Central memory CD8-positive, alpha-beta T cell (primary cell): ENCODE measurements around the gene DDX1.
A peak's percentile ranks its signal among the peaks of the same experiment; 100 is the strongest.

Experiments
- ATAC-seq: fragments of 150-1000 bp; cut with Tn5 transposase; replicated peaks from 2 replicates; pipeline ENCODE4 v1.10.0; 2022; ENCODE audit warnings: mild to moderate bottlenecking, moderate FRiP score, moderate number of reproducible peaks; ENCODE audit not compliant: poor library complexity, severe bottlenecking; ENCODE audit errors: extremely low read depth
- DNase-seq, 2 donors: peaks; one replicate each; pipeline ENCODE4 v3.0.0; 2021; ENCODE audit warnings: low spot score in 2 of 2
- H3K27ac Mint-ChIP-seq: one replicate; pipeline ENCODE4 v1.8.0; 2022; ENCODE audit warnings: low read depth, mild to moderate bottlenecking, moderate library complexity, mixed read lengths
- H3K27me3 Mint-ChIP-seq: one replicate; pipeline ENCODE4 v1.8.0; 2022; ENCODE audit warnings: mixed read lengths
- H3K36me3 Mint-ChIP-seq: one replicate; pipeline ENCODE4 v1.8.0; 2022; ENCODE audit warnings: mild to moderate bottlenecking, moderate library complexity, mixed read lengths; ENCODE audit not compliant: insufficient read depth
- H3K4me1 Mint-ChIP-seq: one replicate; pipeline ENCODE4 v1.8.0; 2022; ENCODE audit warnings: mixed read lengths
- H3K4me3 Mint-ChIP-seq: one replicate; pipeline ENCODE4 v1.8.0; 2022; ENCODE audit warnings: mild to moderate bottlenecking, moderate library complexity, mixed read lengths
- H3K9me3 Mint-ChIP-seq: one replicate; pipeline ENCODE4 v1.8.0; 2022; ENCODE audit warnings: mixed read lengths

The DDX1 gene

DNA sequence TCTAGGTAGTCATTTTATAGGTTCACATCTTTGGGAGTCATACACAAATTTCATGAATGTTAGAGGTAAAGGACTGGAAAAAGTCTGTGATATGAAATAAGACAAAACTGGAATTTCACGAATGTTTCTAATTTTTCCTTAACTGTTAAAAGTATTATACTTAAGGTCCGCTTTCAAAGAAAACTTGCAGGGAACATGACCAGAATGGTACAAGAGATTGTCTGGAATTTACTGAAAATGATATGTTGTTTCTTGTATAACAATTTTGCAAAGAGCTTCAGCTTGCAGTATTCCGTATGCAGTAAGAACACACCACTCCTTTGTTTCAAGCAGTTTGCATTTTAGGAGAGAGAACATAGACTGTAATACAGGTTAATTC is 1.6 kb downstream of the DDX1 start:
- Mint-ChIP-seq H3K4me3 (peak overlapping the region; percentile 96), H3K27ac (peak overlapping the region; percentile 92)

DNA sequence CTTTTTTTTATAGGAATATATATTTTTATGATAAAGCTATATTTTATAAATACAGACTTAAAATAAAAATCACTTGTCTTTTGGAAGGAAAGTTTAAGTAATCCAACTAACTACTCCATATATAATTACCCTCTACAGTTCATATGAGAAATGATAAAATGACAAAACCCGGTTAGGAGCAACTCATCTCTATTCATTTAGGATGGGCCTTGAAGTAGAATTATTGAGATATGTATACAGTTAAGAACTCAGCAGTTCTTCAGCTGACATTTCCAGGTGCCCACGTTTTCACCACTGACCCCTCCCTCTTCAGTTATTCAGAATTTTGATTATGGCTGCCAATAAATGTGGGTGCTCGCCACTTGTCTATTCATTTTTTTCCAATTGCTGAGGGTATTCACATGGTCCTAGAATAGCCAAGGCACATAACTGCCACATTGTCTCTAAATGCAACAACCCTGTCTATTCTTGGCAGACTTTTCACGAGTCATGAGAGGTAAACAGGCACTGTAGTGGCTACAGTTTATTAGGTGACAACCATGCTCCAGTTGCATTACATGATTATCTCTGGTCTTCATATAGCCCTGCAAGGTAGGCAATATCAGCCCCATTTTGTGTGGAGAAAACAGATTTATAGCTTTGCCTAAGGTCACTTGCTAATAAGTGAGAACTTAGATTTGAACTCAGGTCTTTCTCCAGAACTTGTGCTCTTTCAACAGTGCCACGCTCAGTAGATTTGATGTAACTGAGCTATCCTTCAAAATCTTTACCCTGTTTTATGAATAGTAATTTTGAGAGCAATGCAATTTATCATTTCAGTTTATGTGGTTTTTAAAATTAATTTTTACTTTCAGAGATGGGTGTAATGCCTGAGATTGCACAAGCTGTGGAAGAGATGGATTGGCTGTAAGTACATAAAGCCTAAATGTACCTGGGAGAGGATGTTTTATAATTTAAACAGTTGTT is 2.9 kb downstream of the DDX1 start:
- Mint-ChIP-seq H3K27me3 (no peaks in the 10 kb centered on the region), H3K9me3 (no peaks in the 10 kb centered on the region), H3K36me3 (peaks cover 46% of the 10 kb centered on the region), H3K4me1 (peaks cover 27% of the 10 kb centered on the region), H3K4me3 (no peak overlapping the region), H3K27ac (no peak overlapping the region)
- ATAC-seq (no peak), DNase-seq (no peak)

More for the DNA sequence above, 1.6 kb downstream of the DDX1 start:
- no peaks in the 10 kb centered on the region for H3K27me3 Mint-ChIP-seq
- ATAC-seq (no peak), DNase-seq (no peak)
- peaks cover 37% of the 10 kb centered on the region for H3K36me3 Mint-ChIP-seq
- peaks cover 27% of the 10 kb centered on the region for H3K4me1 Mint-ChIP-seq
- no peaks in the 10 kb centered on the region for H3K9me3 Mint-ChIP-seq

DNA sequence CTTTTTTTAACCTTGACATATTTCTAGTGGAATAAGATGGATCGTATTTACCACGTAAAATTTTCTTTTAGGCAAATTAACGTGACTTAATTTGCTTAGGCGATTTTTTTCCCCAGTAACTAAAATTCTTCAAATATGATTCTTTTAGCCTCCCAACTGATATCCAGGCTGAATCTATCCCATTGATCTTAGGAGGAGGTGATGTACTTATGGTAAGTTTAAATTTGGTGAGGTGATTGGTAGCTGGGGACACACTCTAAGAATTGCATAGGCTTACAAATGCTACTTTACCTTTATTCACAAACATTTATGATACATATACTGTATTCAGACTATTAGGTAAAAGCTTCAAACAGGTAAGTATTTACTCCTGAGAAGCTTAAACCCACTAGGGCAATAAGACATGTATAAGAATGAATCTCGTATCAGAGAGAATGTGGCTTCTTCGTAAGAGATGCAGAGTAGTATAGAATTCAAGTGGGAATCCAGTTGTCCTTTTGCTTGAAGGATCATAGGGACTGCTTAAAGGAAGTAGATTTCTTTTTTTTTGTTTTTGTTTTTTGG is 3.8 kb downstream of the DDX1 start:
- Mint-ChIP-seq H3K36me3 (peaks cover 53% of the 10 kb centered on the region), H3K9me3 (no peaks in the 10 kb centered on the region), H3K4me1 (peaks cover 27% of the 10 kb centered on the region), H3K27ac (peak overlapping the region; percentile 63), H3K27me3 (no peaks in the 10 kb centered on the region), H3K4me3 (no peak overlapping the region)
- DNase-seq (no peak), ATAC-seq (no peak)

DNA sequence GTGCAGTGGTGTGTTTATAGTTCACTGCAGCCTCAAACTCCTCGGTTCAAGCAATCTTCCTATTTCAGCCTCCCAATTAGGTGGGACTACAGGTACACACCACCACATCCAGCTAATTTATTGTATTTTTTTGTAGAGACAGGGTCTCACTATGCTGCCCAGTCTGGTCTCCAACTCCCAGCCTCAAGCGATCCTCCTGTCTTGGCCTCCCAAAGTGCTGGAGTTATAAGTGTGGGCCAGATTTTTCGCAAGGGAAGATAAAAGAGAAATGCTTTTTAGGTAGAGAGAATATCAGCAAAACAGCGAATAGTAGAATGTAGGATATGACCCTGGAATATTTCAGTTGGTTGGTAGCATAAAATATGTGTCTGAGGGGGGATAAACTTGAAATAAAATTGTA is 4.3 kb downstream of the DDX1 start:
- ATAC-seq, result no peak
- H3K27me3 Mint-ChIP-seq, result no peaks in the 10 kb centered on the region
- H3K9me3 Mint-ChIP-seq, result no peaks in the 10 kb centered on the region
- H3K4me1 Mint-ChIP-seq, result peaks cover 26% of the 10 kb centered on the region
- H3K36me3 Mint-ChIP-seq, result peaks cover 58% of the 10 kb centered on the region
- DNase-seq, result no peak
- peak overlapping the region; percentile 63 for H3K27ac Mint-ChIP-seq
- H3K4me3 Mint-ChIP-seq, result no peak overlapping the region

DNA sequence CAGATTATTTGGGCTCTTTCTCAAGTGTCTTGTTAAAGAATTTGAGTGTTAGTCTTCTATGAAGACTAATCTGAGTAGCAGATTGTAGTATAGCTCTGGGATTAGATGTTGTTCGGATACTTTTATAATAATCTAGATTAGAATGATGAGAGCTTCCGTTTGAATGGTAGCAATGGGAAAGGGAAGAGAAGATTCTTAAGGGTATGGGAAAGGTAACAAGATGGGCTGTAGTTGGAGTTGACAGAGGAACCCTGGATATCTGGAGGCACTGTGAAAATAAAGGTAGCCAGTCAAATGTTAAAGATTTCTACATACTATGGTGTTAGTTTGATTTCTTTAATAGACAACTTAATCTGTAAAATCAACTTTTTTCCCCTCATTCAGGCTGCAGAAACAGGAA is 4.7 kb downstream of the DDX1 start:
- ATAC-seq, result no peak
- no peak for DNase-seq
- Mint-ChIP-seq H3K9me3 (no peaks in the 10 kb centered on the region), H3K4me3 (no peak overlapping the region), H3K27ac (no peak overlapping the region), H3K27me3 (no peaks in the 10 kb centered on the region), H3K36me3 (peaks cover 61% of the 10 kb centered on the region), H3K4me1 (peaks cover 22% of the 10 kb centered on the region)

DNA sequence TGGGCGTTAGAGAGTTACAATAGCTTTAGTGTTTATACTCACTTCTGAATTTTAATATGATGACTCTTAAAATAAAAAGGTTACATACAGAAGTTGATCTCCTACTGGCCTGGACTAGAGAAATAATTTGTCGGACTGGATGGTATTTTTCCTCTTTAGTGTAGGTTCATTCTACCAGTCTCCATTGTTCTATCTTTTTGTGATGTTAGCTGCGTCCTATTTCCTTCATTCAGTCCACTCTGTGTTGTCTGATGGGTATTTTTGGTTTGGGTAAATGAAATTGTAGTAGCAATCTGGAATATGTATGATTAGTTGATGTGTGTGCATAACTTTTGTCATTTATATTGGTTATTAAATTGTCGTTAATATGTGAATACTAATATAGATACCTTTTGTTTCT is 5.3 kb downstream of the DDX1 start:
- Mint-ChIP-seq H3K4me3 (no peak overlapping the region), H3K27me3 (no peaks in the 10 kb centered on the region), H3K9me3 (no peaks in the 10 kb centered on the region), H3K4me1 (peaks cover 18% of the 10 kb centered on the region), H3K27ac (no peak overlapping the region), H3K36me3 (peaks cover 63% of the 10 kb centered on the region)
- DNase-seq (no peak), ATAC-seq (no peak)

DNA sequence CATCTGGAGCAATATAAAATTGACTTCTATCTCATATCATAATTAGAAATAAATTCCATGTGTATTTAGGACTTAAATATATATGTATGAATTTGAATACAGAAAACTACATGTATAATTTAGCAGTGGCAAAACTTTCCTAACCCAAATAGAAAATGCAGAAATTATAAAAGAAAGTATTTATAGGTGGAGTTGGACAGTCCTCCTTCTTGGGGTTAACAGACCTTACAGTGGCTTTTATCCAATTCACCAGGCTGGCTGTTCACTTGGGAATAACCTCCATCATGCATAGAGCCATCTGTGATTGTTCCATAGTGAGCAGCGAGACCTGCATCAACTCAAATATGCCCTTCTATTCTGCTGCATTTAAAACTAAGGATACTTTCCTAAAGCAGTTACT is 8.3 kb downstream of the DDX1 start:
- no peaks in the 10 kb centered on the region for H3K9me3 Mint-ChIP-seq
- no peak for DNase-seq
- no peak for ATAC-seq
- H3K27ac Mint-ChIP-seq, result no peak overlapping the region
- no peak overlapping the region for H3K4me3 Mint-ChIP-seq
- H3K4me1 Mint-ChIP-seq, result peaks cover 17% of the 10 kb centered on the region
- peaks cover 78% of the 10 kb centered on the region for H3K36me3 Mint-ChIP-seq
- no peaks in the 10 kb centered on the region for H3K27me3 Mint-ChIP-seq

DNA sequence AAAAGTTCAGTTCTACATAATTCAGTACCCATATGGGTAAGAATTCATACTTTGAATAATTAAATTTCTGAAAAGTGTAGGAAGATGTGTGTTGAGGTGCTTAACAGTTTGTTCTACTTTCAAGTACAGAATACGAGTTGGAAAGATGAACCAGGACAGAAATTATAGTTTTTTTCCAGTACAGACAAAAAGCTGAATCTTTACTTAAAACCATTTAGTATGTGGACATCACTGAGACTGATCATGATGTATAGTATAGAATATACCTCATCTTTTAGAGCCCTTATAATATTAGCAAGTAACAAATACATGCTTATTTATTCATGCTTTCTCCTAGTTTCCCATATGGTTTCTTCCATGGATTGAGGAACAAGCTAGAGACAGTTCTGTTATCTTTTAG is 10.0 kb downstream of the DDX1 start:
- Mint-ChIP-seq H3K4me1 (peaks cover 5% of the 10 kb centered on the region), H3K36me3 (peaks cover 76% of the 10 kb centered on the region)

DNA sequence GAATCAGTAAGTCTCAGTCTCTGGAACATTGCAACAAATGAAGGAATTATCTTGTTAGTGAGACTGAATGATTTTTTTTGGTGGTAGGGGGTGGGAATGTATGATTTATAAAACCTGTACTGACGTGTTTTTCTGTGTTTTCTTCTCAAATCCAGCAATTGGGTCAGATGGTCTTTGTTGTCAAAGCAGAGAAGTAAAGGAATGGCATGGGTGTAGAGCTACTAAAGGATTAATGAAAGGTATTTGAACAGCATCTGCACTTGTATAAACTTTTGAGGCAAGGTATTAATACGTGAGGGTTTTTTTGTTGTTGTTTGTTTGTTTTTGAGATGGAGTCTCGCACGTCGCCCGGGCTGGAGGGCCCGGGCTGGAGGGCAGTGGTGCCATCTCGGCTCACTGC is 10.7 kb downstream of the DDX1 start:
- Mint-ChIP-seq H3K4me3 (no peak overlapping the region), H3K27me3 (no peaks in the 10 kb centered on the region), H3K36me3 (peaks cover 76% of the 10 kb centered on the region), H3K9me3 (no peaks in the 10 kb centered on the region), H3K27ac (peak overlapping the region; percentile 10), H3K4me1 (peaks cover 5% of the 10 kb centered on the region)
- ATAC-seq (no peak), DNase-seq (no peak)

More for the DNA sequence above, 10.0 kb downstream of the DDX1 start:
- no peak overlapping the region for H3K27ac Mint-ChIP-seq
- H3K4me3 Mint-ChIP-seq, result no peak overlapping the region
- no peaks in the 10 kb centered on the region for H3K9me3 Mint-ChIP-seq
- no peak for DNase-seq
- ATAC-seq, result no peak
- H3K27me3 Mint-ChIP-seq, result no peaks in the 10 kb centered on the region

DNA sequence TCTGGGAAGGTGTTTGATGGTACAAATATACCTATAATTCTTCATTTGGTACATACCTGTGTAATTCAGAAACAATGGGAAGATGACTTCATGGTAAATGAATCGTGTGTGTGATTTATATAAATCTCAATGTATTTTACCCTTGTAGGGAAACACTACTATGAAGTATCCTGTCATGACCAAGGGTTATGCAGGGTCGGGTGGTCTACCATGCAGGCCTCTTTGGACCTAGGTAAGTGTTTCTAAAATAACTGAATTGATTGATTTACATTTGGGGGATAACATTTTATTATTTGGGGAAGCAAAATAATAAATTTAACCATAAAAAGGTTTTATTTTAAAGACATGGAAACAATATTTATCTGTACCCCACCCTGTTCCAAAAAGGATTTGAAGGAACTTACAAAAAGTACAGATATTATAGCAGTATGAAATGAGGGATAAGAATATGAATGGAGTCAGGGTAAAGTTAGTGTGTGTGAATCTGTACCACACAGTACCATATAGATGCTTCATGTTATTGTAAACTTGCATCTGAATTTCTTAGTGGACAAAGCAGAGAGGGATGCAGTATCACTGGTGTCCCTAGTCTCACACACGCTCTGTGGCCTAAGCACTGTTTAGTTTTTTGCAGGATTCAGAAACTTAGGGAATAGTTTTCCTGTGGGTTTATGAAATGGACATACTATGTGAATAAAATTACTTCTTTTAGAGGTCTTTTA is 11.5 kb downstream of the DDX1 start:
- no peak overlapping the region for H3K27ac Mint-ChIP-seq
- peaks cover 82% of the 10 kb centered on the region for H3K36me3 Mint-ChIP-seq
- peaks cover 5% of the 10 kb centered on the region for H3K4me1 Mint-ChIP-seq
- H3K4me3 Mint-ChIP-seq, result no peak overlapping the region
- ATAC-seq, result no peak
- no peaks in the 10 kb centered on the region for H3K9me3 Mint-ChIP-seq
- no peak for DNase-seq
- no peaks in the 10 kb centered on the region for H3K27me3 Mint-ChIP-seq

DNA sequence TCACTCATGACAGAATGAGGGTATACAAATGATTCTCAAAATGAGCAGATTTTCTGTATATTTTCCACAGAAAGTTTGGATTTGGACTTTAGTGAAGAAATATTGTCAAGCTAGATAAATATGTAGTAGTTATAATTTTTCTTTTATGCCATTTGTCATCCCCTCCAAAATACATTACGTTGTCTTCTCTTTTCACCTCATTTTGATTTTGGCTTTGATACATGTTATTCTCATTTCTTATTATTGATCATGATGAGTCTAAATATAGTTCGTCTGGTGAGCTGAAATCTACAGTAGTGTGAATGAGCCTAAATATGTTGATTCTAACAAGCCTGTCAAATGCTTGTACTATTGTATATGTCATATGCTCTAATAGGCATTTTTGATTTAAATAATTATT is 12.3 kb downstream of the DDX1 start:
- H3K36me3 Mint-ChIP-seq, result peaks cover 79% of the 10 kb centered on the region

DNA sequence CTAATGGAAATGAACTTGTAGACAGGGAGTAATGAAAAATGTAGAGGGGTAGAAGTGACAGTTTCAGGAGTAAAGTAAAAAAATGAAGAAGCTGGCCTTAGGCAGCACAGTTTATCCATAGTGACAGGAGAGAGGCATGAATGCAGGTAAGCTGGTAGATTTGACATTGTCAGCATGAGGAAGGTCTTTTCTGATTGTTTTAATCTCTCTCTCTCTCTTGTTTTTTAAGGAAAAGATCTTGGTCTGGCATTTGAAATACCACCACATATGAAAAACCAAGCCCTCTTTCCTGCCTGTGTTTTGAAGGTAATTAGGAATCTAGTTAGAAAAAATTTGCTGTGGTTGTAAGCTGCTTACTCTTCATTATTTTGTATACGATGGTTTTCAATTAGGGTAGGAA is 14.1 kb downstream of the DDX1 start:
- H3K4me1 Mint-ChIP-seq, result peaks cover 5% of the 10 kb centered on the region
- H3K36me3 Mint-ChIP-seq, result peaks cover 79% of the 10 kb centered on the region
- no peak overlapping the region for H3K27ac Mint-ChIP-seq

More for the DNA sequence above, 12.3 kb downstream of the DDX1 start:
- peaks cover 5% of the 10 kb centered on the region for H3K4me1 Mint-ChIP-seq
- H3K9me3 Mint-ChIP-seq, result no peaks in the 10 kb centered on the region
- no peaks in the 10 kb centered on the region for H3K27me3 Mint-ChIP-seq
- DNase-seq, result no peak
- no peak overlapping the region for H3K27ac Mint-ChIP-seq
- no peak overlapping the region for H3K4me3 Mint-ChIP-seq
- no peak for ATAC-seq

More for the DNA sequence above, 14.1 kb downstream of the DDX1 start:
- no peak overlapping the region for H3K4me3 Mint-ChIP-seq
- ATAC-seq (no peak), DNase-seq (no peak)
- no peaks in the 10 kb centered on the region for H3K9me3 Mint-ChIP-seq
- H3K27me3 Mint-ChIP-seq, result no peaks in the 10 kb centered on the region
